Measurements from ENCODE around the gene AP4B1. TPM values are rescaled to one million over a fixed set of nuclear protein-coding genes. Genes with fewer than 3 reads are reported as not detected.

Gene AP4B1
- total and polyA plus RNA-seq, 9 of the 15 experiments (the other 6 are each of a cell fraction or from before 2014, with no cell fraction given): 15.8 to 36.5 (median 24.6) TPM

- TF ChIP-seq MGA (IDR thresholded peaks at IDR 0.05) (no peak), HSF4 (CRISPR knock-in tag; IDR thresholded peaks at IDR 0.05; ENCODE audit: borderline replicate concordance) (no peak), ILK (tag; IDR thresholded peaks at IDR 0.05; ENCODE audit: borderline replicate concordance, low read depth) (no peak), WHSC1 (IDR thresholded peaks at IDR 0.05; ENCODE audit: low read length) (no peak), SIX5 (IDR thresholded peaks at IDR 0.05; ENCODE audit: borderline replicate concordance in 1 of 2, insufficient read depth in 1 of 2, low read depth in 1 of 2, low read length in 2 of 2) (no peak), ZNF384 (IDR thresholded peaks at IDR 0.05; ENCODE audit: low read depth, low read length) (no peak), ZNF589 (CRISPR knock-in tag; IDR thresholded peaks at IDR 0.05; ENCODE audit: low read depth) (no peak), NELFE (IDR thresholded peaks at IDR 0.05; ENCODE audit: insufficient read depth, insufficient read length) (no peak)
Observed at GRCh38 chr1:113856401-113856790, 48.2 kb downstream of the AP4B1 start (continued).

Measured in K562 (cell line).